ENCODE data around the gene ATP2C1. TPM values are rescaled to one million over a fixed set of nuclear protein-coding genes. Genes with fewer than 3 reads are reported as not detected.

ATP2C1 gene
- total RNA-seq, 1 donor from 2014 or later = 11.8 TPM

GRCh38 chr3:130950124-130950523 is 56.2 kb downstream of the ATP2C1 start:
- H3K4me1 ChIP-seq = no peaks in the 10 kb centered on the region
- DNase-seq (ENCODE audit: low spot score in 2 of 2) = no peak
- no peak for TF ChIP-seq CTCF (IDR thresholded peaks at IDR 0.05)
- intact Hi-C loops (cut with DNase I) = no loop called here
- no peak overlapping the region for H3K4me3 ChIP-seq
- H3K36me3 ChIP-seq = peaks cover 25 to 49% of the 10 kb centered on the region in 2 donors
- no peak overlapping the region for H3K27ac ChIP-seq
- H3K27me3 ChIP-seq = no peaks in the 10 kb centered on the region
- no peaks in the 10 kb centered on the region for H3K9me3 ChIP-seq

- intact Hi-C loops (cut with DNase I) = no loop called here
- H3K27me3 ChIP-seq = no peaks in the 10 kb centered on the region
- H3K4me1 ChIP-seq = no peaks in the 10 kb centered on the region
- peaks cover 25 to 51% of the 10 kb centered on the region in 2 donors for H3K36me3 ChIP-seq
- no peak for DNase-seq (ENCODE audit: low spot score in 2 of 2)
- no peaks in the 10 kb centered on the region for H3K9me3 ChIP-seq
- H3K4me3 ChIP-seq = no peak overlapping the region
- H3K27ac ChIP-seq = no peak overlapping the region
- TF ChIP-seq CTCF (IDR thresholded peaks at IDR 0.05) = no peak
Observed at GRCh38 chr3:130950641-130951040, 56.8 kb downstream of the ATP2C1 start.

GRCh38 chr3:130955481-130955880 is 61.6 kb downstream of the ATP2C1 start:
- Histone ChIP-seq H3K4me1 (no peaks in the 10 kb centered on the region), H3K36me3 (peaks cover 17 to 41% of the 10 kb centered on the region in 2 donors), H3K4me3 (no peak overlapping the region), H3K27me3 (no peaks in the 10 kb centered on the region), H3K27ac (no peak overlapping the region), H3K9me3 (no peaks in the 10 kb centered on the region)
- no peak for TF ChIP-seq CTCF (IDR thresholded peaks at IDR 0.05)
- no peak for DNase-seq (ENCODE audit: low spot score in 2 of 2)
- intact Hi-C loops (cut with DNase I) = no loop called here

GRCh38 chr3:130956281-130956680 is 62.4 kb downstream of the ATP2C1 start:
- H3K4me3 ChIP-seq = no peak overlapping the region
- H3K4me1 ChIP-seq = no peaks in the 10 kb centered on the region
- H3K36me3 ChIP-seq = peaks cover 17 to 46% of the 10 kb centered on the region in 2 donors
- TF ChIP-seq CTCF (IDR thresholded peaks at IDR 0.05) = no peak
- no peak overlapping the region for H3K27ac ChIP-seq
- H3K27me3 ChIP-seq = no peaks in the 10 kb centered on the region
- no peak for DNase-seq (ENCODE audit: low spot score in 2 of 2)
- intact Hi-C loops (cut with DNase I) = no loop called here
- H3K9me3 ChIP-seq = no peaks in the 10 kb centered on the region

GRCh38 chr3:130956721-130957120 is 62.8 kb downstream of the ATP2C1 start:
- intact Hi-C loops (cut with DNase I) = no loop called here
- H3K27ac ChIP-seq = no peak overlapping the region
- H3K36me3 ChIP-seq = peaks cover 17 to 50% of the 10 kb centered on the region in 2 donors
- H3K4me1 ChIP-seq = no peaks in the 10 kb centered on the region
- H3K4me3 ChIP-seq = no peak overlapping the region
- DNase-seq (ENCODE audit: low spot score in 2 of 2) = no peak
- no peaks in the 10 kb centered on the region for H3K9me3 ChIP-seq
- no peak for TF ChIP-seq CTCF (IDR thresholded peaks at IDR 0.05)
- H3K27me3 ChIP-seq = no peaks in the 10 kb centered on the region
